ENCODE measurements around the gene CDRT4. TPM values are rescaled to one million over a fixed set of nuclear protein-coding genes. Genes with fewer than 3 reads are reported as not detected.

The CDRT4 gene
- total RNA-seq, 1 donor = 3.3 TPM

- Histone ChIP-seq H2AFZ (ENCODE audit: low read length) (peak overlapping the region; percentile 62), H3K79me2 (ENCODE audit: insufficient read depth, low read length) (no peaks in the 10 kb centered on the region), H3K27ac (ENCODE audit: low read depth, low read length) (peak overlapping the region; percentile 53), H3K4me2 (ENCODE audit: insufficient read depth, low read length) (peak overlapping the region; percentile 79), H4K20me1 (ENCODE audit: insufficient read depth, low read length) (no peaks in the 10 kb centered on the region), H3K4me3 (ENCODE audit: insufficient read depth, low read length) (peak overlapping the region; percentile 32), H3K9me3 (ENCODE audit: low read depth, low read length) (no peaks in the 10 kb centered on the region), H3K27me3 (ENCODE audit: insufficient read depth, low read length) (no peaks in the 10 kb centered on the region), H3K4me1 (ENCODE audit: insufficient read depth, low read length) (peaks cover 39% of the 10 kb centered on the region), H3K36me3 (ENCODE audit: insufficient read depth, low read length) (no peaks in the 10 kb centered on the region)
- TF ChIP-seq CTCF (IDR thresholded peaks at IDR 0.05; ENCODE audit: extremely low read depth, low read depth, low read length) = no peak
- DNase-seq (ENCODE audit: insufficient read length, low spot score, missing footprints) = peak; percentile 25
Measured at GRCh38 chr17:15457723-15458094, 9.7 kb downstream of the CDRT4 start.

GRCh38 chr17:15456972-15457722, 10.3 kb downstream of the CDRT4 start:
- Histone ChIP-seq H3K4me3 (ENCODE audit: insufficient read depth, low read length) (peak overlapping the region; percentile 32), H4K20me1 (ENCODE audit: insufficient read depth, low read length) (no peaks in the 10 kb centered on the region), H3K36me3 (ENCODE audit: insufficient read depth, low read length) (no peaks in the 10 kb centered on the region), H3K4me2 (ENCODE audit: insufficient read depth, low read length) (peak overlapping the region; percentile 79), H3K4me1 (ENCODE audit: insufficient read depth, low read length) (peaks cover 40% of the 10 kb centered on the region), H3K79me2 (ENCODE audit: insufficient read depth, low read length) (no peaks in the 10 kb centered on the region), H3K27me3 (ENCODE audit: insufficient read depth, low read length) (no peaks in the 10 kb centered on the region), H3K27ac (ENCODE audit: low read depth, low read length) (peak overlapping the region; percentile 53), H3K9me3 (ENCODE audit: low read depth, low read length) (no peaks in the 10 kb centered on the region), H2AFZ (ENCODE audit: low read length) (peak overlapping the region; percentile 62)
- peak; percentile 91 for DNase-seq (ENCODE audit: insufficient read length, low spot score, missing footprints)
- peak; percentile 59 for TF ChIP-seq CTCF (IDR thresholded peaks at IDR 0.05; ENCODE audit: extremely low read depth, low read depth, low read length)

- no peak overlapping the region for H2AFZ ChIP-seq (ENCODE audit: low read length)
- H3K4me3 ChIP-seq (ENCODE audit: insufficient read depth, low read length) = no peak overlapping the region
- no peak for DNase-seq (ENCODE audit: insufficient read length, low spot score, missing footprints)
Measured at GRCh38 chr17:15456496-15456895, 10.9 kb downstream of the CDRT4 start.

More at GRCh38 chr17:15456496-15456895, 10.9 kb downstream of the CDRT4 start:
- peak overlapping the region; percentile 79 for H3K4me2 ChIP-seq (ENCODE audit: insufficient read depth, low read length)
- peaks cover 47% of the 10 kb centered on the region for H3K4me1 ChIP-seq (ENCODE audit: insufficient read depth, low read length)
- no peak for TF ChIP-seq CTCF (IDR thresholded peaks at IDR 0.05; ENCODE audit: extremely low read depth, low read depth, low read length)
- no peaks in the 10 kb centered on the region for H4K20me1 ChIP-seq (ENCODE audit: insufficient read depth, low read length)
- no peaks in the 10 kb centered on the region for H3K36me3 ChIP-seq (ENCODE audit: insufficient read depth, low read length)
- H3K27me3 ChIP-seq (ENCODE audit: insufficient read depth, low read length) = no peaks in the 10 kb centered on the region
- H3K27ac ChIP-seq (ENCODE audit: low read depth, low read length) = peak overlapping the region; percentile 53
- H3K9me3 ChIP-seq (ENCODE audit: low read depth, low read length) = no peaks in the 10 kb centered on the region
- H3K79me2 ChIP-seq (ENCODE audit: insufficient read depth, low read length) = no peaks in the 10 kb centered on the region

Data from osteoblast (primary cell).